ENCODE measurements around the gene CEP295NL. TPM values are rescaled to one million over a fixed set of nuclear protein-coding genes. Genes with fewer than 3 reads are reported as not detected.

Gene CEP295NL
- total and polyA plus RNA-seq, 2 of the 8 experiments (the other 6 are each of a cell fraction or from before 2014, with no cell fraction given), result 0.06 to 2.0 TPM

- H2AFZ ChIP-seq (ENCODE audit: low read length), result no peak overlapping the region
- peaks cover 0 to 42% of the 10 kb centered on the region in 2 experiments; a peak in 2 of 4 replicates for H3K79me2 ChIP-seq (ENCODE audit: control insufficient read depth in 1 of 2, insufficient read depth in 2 of 2, low read length in 2 of 2)
- no peak overlapping the region for H3K18ac ChIP-seq (ENCODE audit: extremely low read depth, low read length)
- FAIRE-seq (no peak), DNase-seq (ENCODE audit: low read depth in 1 of 2, low spot score in 2 of 2) (no peak)
- H3K36me3 ChIP-seq (ENCODE audit: control insufficient read depth in 2 of 4, insufficient read depth in 4 of 4, low read length in 3 of 4), result no peaks in the 10 kb centered on the region; a peak in 3 of 8 replicates
- no peak overlapping the region for H2BK15ac ChIP-seq (ENCODE audit: low read length)
- H3K23me2 ChIP-seq (ENCODE audit: low read depth, low read length), result no peaks in the 10 kb centered on the region; the same call in 1 of the 2 replicates
- H3K23ac ChIP-seq (ENCODE audit: insufficient read length), result no peak overlapping the region
- no peak overlapping the region for H2BK12ac ChIP-seq (ENCODE audit: low read depth, low read length)
- H2BK5ac ChIP-seq (ENCODE audit: low read depth, low read length), result no peak overlapping the region
- peaks cover 0 to 10% (median 6%) of the 10 kb centered on the region in 4 experiments; a peak in 6 of 7 replicates for H3K4me1 ChIP-seq (replicated peaks in 1 of 4; ENCODE audit: control insufficient read depth in 3 of 4, insufficient read depth in 4 of 4, low read length in 3 of 4)
- no peak overlapping the region for H3K4me2 ChIP-seq (ENCODE audit: insufficient read depth in 1 of 2, low read depth in 2 of 2, low read length in 2 of 2)
- H3K27me3 ChIP-seq (replicated peaks in 1 of 4; ENCODE audit: control insufficient read depth in 3 of 4, extremely low read depth in 1 of 4, insufficient read depth in 3 of 4, low read length in 3 of 4), result no peaks in the 10 kb centered on the region
- H3K9ac ChIP-seq (replicated peaks in 1 of 4; ENCODE audit: extremely low read depth in 1 of 4, low read depth in 3 of 4, low read length in 3 of 4), result no peak overlapping the region
- H2BK120ac ChIP-seq (replicated peaks; ENCODE audit: low read depth, low read length), result no peak overlapping the region
- no peak overlapping the region for H3K14ac ChIP-seq (ENCODE audit: insufficient read length)
- 88% methylated on average over 4 of the region's 4 CpGs; no CpG with 5 or more reads in 1 of the 2 experiments for WGBS, 2 experiments (ENCODE audit: extremely low coverage in 1 of 2, insufficient coverage in 1 of 2, insufficient read length in 1 of 2, insufficient replicate concordance in 2 of 2, low coverage in 1 of 2, low lambda C conversion rate in 2 of 2, missing lambda C conversion rate in 1 of 2)
- H2AK5ac ChIP-seq (ENCODE audit: low read depth, low read length), result no peak overlapping the region
- H3K56ac ChIP-seq (replicated peaks; ENCODE audit: insufficient read length, low read depth, low read length), result no peak overlapping the region
- no peak overlapping the region for H4K91ac ChIP-seq (replicated peaks; ENCODE audit: insufficient read length, low read length)
- H3K4me3 ChIP-seq (ENCODE audit: extremely low read depth in 1 of 4, insufficient read depth in 2 of 4, low read depth in 3 of 4, low read length in 4 of 4), result no peak overlapping the region
- H4K5ac ChIP-seq (ENCODE audit: insufficient read length, low read depth, low read length), result no peak overlapping the region
- H4K20me1 ChIP-seq (replicated peaks in 1 of 2; ENCODE audit: control insufficient read depth in 1 of 2, insufficient read depth in 2 of 2, low read length in 2 of 2), result peaks cover 7 to 16% of the 10 kb centered on the region in 2 experiments
- H4K8ac ChIP-seq (ENCODE audit: extremely low read depth, insufficient read depth, low read length), result no peak overlapping the region
- no peak overlapping the region for H3K4ac ChIP-seq (replicated peaks; ENCODE audit: insufficient read length, low read depth, low read length)
- H2BK20ac ChIP-seq (ENCODE audit: low read length), result no peak overlapping the region
- TF ChIP-seq EZH2 (IDR thresholded peaks at IDR 0.05; ENCODE audit: low read depth, low read length, severe bottlenecking), result no peak
- TF ChIP-seq E2F6 (IDR thresholded peaks at IDR 0.05), result no peak
- TF ChIP-seq CBX8 (IDR thresholded peaks at IDR 0.05; ENCODE audit: borderline replicate concordance, low read depth, low read length), result no peak
- TF ChIP-seq SUZ12 (IDR thresholded peaks at IDR 0.05; ENCODE audit: low read length), result no peak
- no peak for TF ChIP-seq KDM4A (IDR thresholded peaks at IDR 0.05; ENCODE audit: low read depth, low read length, severe bottlenecking)
- no peak for TF ChIP-seq ASH2L (IDR thresholded peaks at IDR 0.05; ENCODE audit: low read length)
- TF ChIP-seq YY1 (IDR thresholded peaks at IDR 0.05; ENCODE audit: low read depth, low read length), result no peak
- POLR2A ChIA-PET (ENCODE audit: partially characterized antibody), result interaction anchor here (1.0 to 1.3 kb wide), 2 partner anchors 10 to 28 kb away, joined by 4 read pairs; no protein-coding TSS in a partner anchor
- CTCF ChIA-PET (ENCODE audit: partially characterized antibody), result interaction anchor here (1.3 to 5.9 kb wide), 3 partner anchors 21 to 78 kb away, joined by 3 to 19 read pairs (median 4); no protein-coding TSS in a partner anchor
- peaks cover 16% of the 10 kb centered on the region for H3K79me1 ChIP-seq (ENCODE audit: low read depth, low read length)
- no peaks in the 10 kb centered on the region for H3K9me3 ChIP-seq (ENCODE audit: insufficient read depth in 2 of 2, low read depth in 1 of 2, low read length in 1 of 2)
- H3K27ac ChIP-seq (ENCODE audit: low read depth, low read length), result no peak overlapping the region
Observed at GRCh38 chr17:78893684-78894083, 9.3 kb downstream of the CEP295NL start.

Data from H1 (cell line).